GM12891 (cell line): ENCODE results near the gene FHOD1.

Experiments used
- DNase-seq: peaks from one replicate; pipeline ENCODE4 v3.0.0; 2011; ENCODE audit warnings: low spot score; ENCODE audit not compliant: insufficient read length
- FAIRE-seq: peaks from 2 replicates; lab custom pipeline; 2011; peaks lifted over from hg19 to GRCh38; lab: Jason Lieb, UNC
- PAX5 ChIP-seq: IDR thresholded peaks from 2 replicates; pipeline ENCODE4 v1.6.1; 2011; ENCODE audit warnings: low read length, moderate library complexity, mild to moderate bottlenecking; ENCODE audit not compliant: insufficient read depth, severe bottlenecking
- POLR2A ChIP-seq: IDR thresholded peaks from 2 replicates; pipeline ENCODE4 v1.6.1; 2011; ENCODE audit warnings: low read depth, low read length, control low read depth
- POLR2AphosphoS5 ChIP-seq: IDR thresholded peaks from 2 replicates; pipeline ENCODE4 v1.6.1; 2011; ENCODE audit warnings: low read depth, low read length, control low read depth
- POU2F2 ChIP-seq: IDR thresholded peaks from 2 replicates; pipeline ENCODE4 v1.6.1; 2011; ENCODE audit warnings: low read depth, mild to moderate bottlenecking, control low read depth, low read length, moderate library complexity
- SPI1 ChIP-seq: IDR thresholded peaks from 2 replicates; pipeline ENCODE4 v1.6.1; 2011; ENCODE audit warnings: low read depth, low read length, control low read depth
- TAF1 ChIP-seq: IDR thresholded peaks from 2 replicates; pipeline ENCODE4 v1.6.1; 2011; ENCODE audit warnings: low read depth, low read length, control low read depth

FHOD1 gene

GRCh38 chr16:67210069-67210937, 37.0 kb downstream of the FHOD1 start:
- FAIRE-seq (no peak), DNase-seq (no peak)
- no peak for TF ChIP-seq SPI1
- TF ChIP-seq PAX5, result no peak
- TF ChIP-seq POU2F2, result no peak
- TF ChIP-seq POLR2AphosphoS5, result no peak
- TF ChIP-seq POLR2A, result no peak

GRCh38 chr16:67209565-67209964, 37.7 kb downstream of the FHOD1 start:
- no peak for FAIRE-seq
- no peak for DNase-seq
- no peak for TF ChIP-seq POU2F2
- no peak for TF ChIP-seq TAF1
- TF ChIP-seq PAX5, result no peak
- no peak for TF ChIP-seq SPI1
- TF ChIP-seq POLR2A, result no peak
- no peak for TF ChIP-seq POLR2AphosphoS5

DNA sequence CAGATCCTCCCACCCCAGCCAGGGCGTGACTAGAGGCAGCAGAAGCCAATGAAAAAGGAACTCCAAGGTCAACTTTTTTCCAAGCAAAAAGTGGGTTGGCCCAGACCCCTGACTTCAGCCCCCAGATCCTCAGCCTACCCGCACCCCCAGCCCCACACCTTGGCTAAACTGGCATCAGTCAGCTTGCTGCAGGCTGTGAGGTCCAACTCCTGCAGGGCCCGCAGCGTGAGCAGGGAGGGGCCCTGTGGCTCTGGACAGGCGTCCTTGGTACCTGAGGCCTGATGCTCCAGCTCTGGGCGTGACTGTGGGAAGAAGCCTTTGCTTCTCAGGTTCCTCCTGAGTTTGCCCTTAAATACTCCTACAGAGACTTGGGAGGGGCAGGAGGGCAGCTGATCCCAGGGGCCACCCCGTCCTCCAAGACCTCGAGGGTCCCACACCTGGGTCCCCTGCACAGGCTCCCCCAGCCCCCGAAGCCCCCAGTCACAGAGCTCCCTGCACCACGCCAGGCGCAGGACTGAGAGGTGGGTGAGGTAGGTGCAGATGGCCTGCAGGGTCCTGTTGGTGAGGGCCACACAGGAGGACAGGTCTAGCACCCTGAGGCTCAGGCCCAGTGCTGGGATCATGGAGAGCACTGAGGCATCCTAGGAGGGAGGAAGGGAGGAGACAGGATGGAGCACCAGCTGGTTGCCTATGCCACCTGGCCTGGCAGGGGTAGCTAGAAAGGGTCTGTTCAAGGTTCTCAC, 39.0 kb downstream of the FHOD1 start:
- TF ChIP-seq PAX5 (no peak), POLR2A (0 out of 2 replicates have a peak, but pooled peaks have one; percentile 11)
- FAIRE-seq (no peak), DNase-seq (no peak)

GRCh38 chr16:67207249-67208091, 39.8 kb downstream of the FHOD1 start:
- FAIRE-seq (no peak), DNase-seq (no peak)
- TF ChIP-seq POLR2A, result no peak
- TF ChIP-seq SPI1, result no peak
- TF ChIP-seq POLR2AphosphoS5, result peak; percentile 38; the same call in 1 of the 2 replicates

DNA sequence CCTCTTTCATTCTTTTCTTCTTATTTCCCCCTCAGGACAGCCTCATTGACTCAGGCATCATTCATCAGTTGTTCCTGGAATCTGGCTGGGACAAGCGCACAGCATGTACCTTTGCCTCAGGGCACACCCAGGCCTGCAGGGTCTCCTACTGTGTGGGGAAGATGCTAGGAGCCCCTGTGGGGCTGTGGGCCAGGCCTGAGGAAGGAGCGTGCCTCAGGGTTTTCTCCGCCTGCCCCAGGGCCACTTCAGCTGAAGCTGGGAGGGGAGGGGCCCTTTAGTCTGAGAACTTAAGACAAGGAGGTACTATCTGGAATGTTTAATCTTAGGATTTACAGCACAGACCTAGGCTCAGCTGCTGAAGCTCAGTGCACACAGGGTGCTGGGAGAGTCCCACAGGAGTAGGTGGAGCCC, 40.4 kb downstream of the FHOD1 start:
- DNase-seq (no peak), FAIRE-seq (no peak)
- TF ChIP-seq POLR2A (no peak), SPI1 (no peak), PAX5 (no peak), POLR2AphosphoS5 (no peak), POU2F2 (no peak)

GRCh38 chr16:67206129-67206837, 41.0 kb downstream of the FHOD1 start:
- FAIRE-seq (no peak), DNase-seq (no peak)
- TF ChIP-seq POU2F2, result no peak
- no peak; the same call in 1 of the 2 replicates for TF ChIP-seq POLR2AphosphoS5
- TF ChIP-seq PAX5, result no peak
- no peak for TF ChIP-seq TAF1
- no peak for TF ChIP-seq POLR2A
- TF ChIP-seq SPI1, result no peak

DNA sequence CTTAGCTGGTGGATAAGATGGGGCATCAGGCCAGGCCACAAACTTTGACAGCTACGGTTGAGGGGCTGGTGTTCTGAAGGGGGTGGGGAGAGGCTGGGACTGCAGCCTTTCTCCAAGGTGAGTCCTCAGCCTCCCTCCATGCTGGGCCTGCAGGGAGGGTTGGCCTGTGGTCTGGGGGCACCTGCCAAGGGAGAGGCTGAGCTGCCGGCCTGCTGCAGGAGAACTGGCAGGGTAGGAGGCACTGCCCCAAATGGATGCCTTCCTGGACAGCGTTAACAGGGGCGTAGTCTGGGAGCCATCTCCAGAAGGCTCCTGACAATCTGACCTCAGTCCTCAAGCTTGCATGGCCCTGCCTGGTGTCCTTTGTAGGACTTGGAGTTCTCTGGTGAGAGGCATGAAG, 43.2 kb downstream of the FHOD1 start:
- FAIRE-seq (no peak), DNase-seq (no peak)
- no peak for TF ChIP-seq POLR2AphosphoS5
- no peak for TF ChIP-seq SPI1
- no peak for TF ChIP-seq POLR2A
- TF ChIP-seq PAX5, result no peak
- TF ChIP-seq POU2F2, result no peak
- TF ChIP-seq TAF1, result no peak

DNA sequence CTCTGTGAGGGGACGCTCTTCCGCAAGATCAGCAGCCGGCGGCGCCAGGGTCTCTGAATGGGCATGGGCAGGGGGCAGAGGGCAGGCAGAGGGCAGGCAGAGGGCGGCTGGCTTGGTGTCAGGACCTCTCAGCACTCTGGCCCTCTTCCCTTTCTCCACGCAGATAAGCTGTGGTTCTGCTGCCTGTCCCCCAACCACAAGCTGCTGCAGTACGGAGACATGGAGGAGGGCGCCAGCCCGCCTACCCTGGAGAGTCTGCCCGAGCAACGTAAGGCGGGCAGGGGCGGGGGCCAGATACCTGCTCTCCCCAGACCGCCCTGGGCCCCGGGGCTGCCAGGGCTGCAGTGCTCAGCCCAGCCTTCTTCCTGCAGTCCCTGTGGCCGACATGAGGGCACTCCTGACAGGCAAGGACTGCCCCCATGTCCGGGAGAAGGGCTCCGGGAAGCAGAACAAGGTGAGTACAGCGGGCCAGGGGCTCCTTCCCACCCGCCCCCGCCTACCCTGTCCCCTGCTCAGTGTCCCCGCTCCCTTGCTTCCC, 44.3 kb downstream of the FHOD1 start:
- no peak for TF ChIP-seq TAF1
- no peak for TF ChIP-seq POLR2AphosphoS5
- TF ChIP-seq POLR2A, result no peak
- TF ChIP-seq SPI1, result no peak
- TF ChIP-seq PAX5, result no peak
- TF ChIP-seq POU2F2, result no peak
- FAIRE-seq (no peak), DNase-seq (no peak)

- no peak for FAIRE-seq
- no peak for DNase-seq
- TF ChIP-seq SPI1, result no peak
- no peak for TF ChIP-seq TAF1
Observed at GRCh38 chr16:67202426-67202825, 44.9 kb downstream of the FHOD1 start.
